Measurements from ENCODE around the gene HELZ.
"Not testable (repeated sequence)": the region's sequence is repeated elsewhere in the genome, so short reads cannot be mapped to it uniquely, and the experiment has no call there.

Gene HELZ

GRCh38 chr17:67126983-67127382, 118.0 kb downstream of the HELZ start:
- ChIA-PET POLR2A (ENCODE audit: low non-redundant PET) (no interaction called here), CTCF (interaction anchor here (0.6 to 1.0 kb wide), 3 partner anchors 10 to 29 kb away, joined by 3 to 5 read pairs (median 3); no protein-coding TSS in a partner anchor)
- no peak overlapping the region for H3K27ac ChIP-seq
- TF ChIP-seq, protein P1, sequence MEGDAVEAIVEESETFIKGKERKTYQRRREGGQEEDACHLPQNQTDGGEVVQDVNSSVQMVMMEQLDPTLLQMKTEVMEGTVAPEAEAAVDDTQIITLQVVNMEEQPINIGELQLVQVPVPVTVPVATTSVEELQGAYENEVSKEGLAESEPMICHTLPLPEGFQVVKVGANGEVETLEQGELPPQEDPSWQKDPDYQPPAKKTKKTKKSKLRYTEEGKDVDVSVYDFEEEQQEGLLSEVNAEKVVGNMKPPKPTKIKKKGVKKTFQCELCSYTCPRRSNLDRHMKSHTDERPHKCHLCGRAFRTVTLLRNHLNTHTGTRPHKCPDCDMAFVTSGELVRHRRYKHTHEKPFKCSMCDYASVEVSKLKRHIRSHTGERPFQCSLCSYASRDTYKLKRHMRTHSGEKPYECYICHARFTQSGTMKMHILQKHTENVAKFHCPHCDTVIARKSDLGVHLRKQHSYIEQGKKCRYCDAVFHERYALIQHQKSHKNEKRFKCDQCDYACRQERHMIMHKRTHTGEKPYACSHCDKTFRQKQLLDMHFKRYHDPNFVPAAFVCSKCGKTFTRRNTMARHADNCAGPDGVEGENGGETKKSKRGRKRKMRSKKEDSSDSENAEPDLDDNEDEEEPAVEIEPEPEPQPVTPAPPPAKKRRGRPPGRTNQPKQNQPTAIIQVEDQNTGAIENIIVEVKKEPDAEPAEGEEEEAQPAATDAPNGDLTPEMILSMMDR (conservative IDR thresholded peaks at IDR 0.05; ENCODE audit: low read depth) = no peak
- DNase-seq (ENCODE audit: low spot score) = no peak

DNA sequence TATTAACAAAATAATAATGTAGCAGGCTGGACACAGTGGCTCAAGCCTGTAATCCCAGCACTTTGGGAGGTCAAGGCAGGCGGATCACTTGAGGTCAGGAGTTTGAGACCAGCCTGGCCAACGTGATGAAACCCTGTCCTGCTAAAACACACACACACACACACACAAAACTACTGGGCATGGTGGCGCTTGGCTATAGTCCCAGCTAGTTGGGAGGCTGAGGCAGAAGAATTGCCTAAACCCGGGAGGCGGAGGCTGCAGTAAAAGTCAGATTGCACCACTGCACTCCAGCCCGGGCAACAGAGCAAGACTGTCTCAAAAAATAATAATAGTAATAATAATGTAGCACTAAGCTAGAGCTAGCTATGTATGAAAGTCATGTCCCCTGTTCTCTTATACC, 118.5 kb downstream of the HELZ start:
- CTCF ChIA-PET = interaction anchor here (0.6 to 1.0 kb wide), 2 partner anchors 10 to 21 kb away, joined by 3 read pairs; no protein-coding TSS in a partner anchor
- DNase-seq (ENCODE audit: low spot score); POLR2A ChIA-PET (ENCODE audit: low non-redundant PET); H3K27ac ChIP-seq: not testable (repeated sequence)

GRCh38 chr17:67125924-67126323, 119.1 kb downstream of the HELZ start:
- POLR2A ChIA-PET (ENCODE audit: low non-redundant PET) = no interaction called here

GRCh38 chr17:67125417-67125816, 119.6 kb downstream of the HELZ start:
- DNase-seq (ENCODE audit: low spot score) = no peak
- ChIA-PET CTCF (interaction anchor here (0.7 kb wide), 1 partner anchor 15 kb away, joined by 4 read pairs; no protein-coding TSS in a partner anchor), POLR2A (ENCODE audit: low non-redundant PET) (no interaction called here)
- TF ChIP-seq, protein P1 (conservative IDR thresholded peaks at IDR 0.05; ENCODE audit: low read depth) = no peak
- no peak overlapping the region for H3K27ac ChIP-seq

More at GRCh38 chr17:67125924-67126323, 119.1 kb downstream of the HELZ start:
- no peak for DNase-seq (ENCODE audit: low spot score)
- TF ChIP-seq, protein P1 (conservative IDR thresholded peaks at IDR 0.05; ENCODE audit: low read depth) = no peak
- CTCF ChIA-PET = no interaction called here
- H3K27ac ChIP-seq = no peak overlapping the region

DNA sequence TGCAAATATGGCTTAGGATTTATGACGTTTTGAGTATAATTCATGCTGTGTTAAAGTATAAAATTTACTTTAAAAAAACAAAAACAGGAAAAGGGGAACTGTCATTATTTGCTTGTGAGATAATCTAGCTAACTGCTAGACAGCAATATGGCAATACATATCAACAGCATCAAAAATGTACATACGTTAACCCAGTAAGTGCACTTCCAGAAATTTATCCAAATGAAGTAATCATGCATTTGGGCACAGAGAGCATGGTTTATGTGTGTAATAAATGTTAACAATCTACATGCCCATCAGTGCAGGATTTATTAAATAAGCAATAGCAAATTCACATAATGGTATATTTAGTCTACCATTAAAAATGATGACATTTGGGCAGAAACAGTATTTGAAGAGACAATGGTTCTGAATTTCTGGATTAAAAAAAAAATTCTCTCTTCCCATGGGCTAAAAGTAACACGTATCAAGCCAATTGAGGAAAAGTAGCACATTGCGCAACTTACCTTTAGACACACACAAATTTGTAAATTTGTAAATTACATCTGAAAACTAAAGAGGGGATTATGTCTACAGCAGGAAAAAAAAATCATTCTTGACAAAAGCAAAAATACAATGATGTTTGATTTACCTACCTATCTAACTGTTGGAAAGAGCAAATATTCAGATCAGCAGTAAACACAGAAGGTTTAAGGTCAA, 120.4 kb downstream of the HELZ start:
- CTCF ChIA-PET = interaction anchor here (0.7 kb wide), 1 partner anchor 16 kb away, joined by 4 read pairs; no protein-coding TSS in a partner anchor
- POLR2A ChIA-PET (ENCODE audit: low non-redundant PET) = no interaction called here
- TF ChIP-seq, protein P1 (conservative IDR thresholded peaks at IDR 0.05; ENCODE audit: low read depth) = no peak
- DNase-seq (ENCODE audit: low spot score) = no peak
- no peak overlapping the region for H3K27ac ChIP-seq

- H3K27ac ChIP-seq = no peak overlapping the region
- POLR2A ChIA-PET (ENCODE audit: low non-redundant PET) = no interaction called here
- DNase-seq (ENCODE audit: low spot score) = no peak
- TF ChIP-seq, protein P1 (conservative IDR thresholded peaks at IDR 0.05; ENCODE audit: low read depth) = no peak
- CTCF ChIA-PET = interaction anchor here (0.5 kb wide), 1 partner anchor 60 kb away, joined by 3 read pairs; no protein-coding TSS in a partner anchor
Observed at GRCh38 chr17:67123699-67124098, 121.3 kb downstream of the HELZ start.

- no peak for DNase-seq (ENCODE audit: low spot score)
- H3K27ac ChIP-seq = no peak overlapping the region
- ChIA-PET CTCF (no interaction called here), POLR2A (ENCODE audit: low non-redundant PET) (no interaction called here)
- TF ChIP-seq, protein P1 (conservative IDR thresholded peaks at IDR 0.05; ENCODE audit: low read depth) = no peak
Observed at GRCh38 chr17:67121316-67121891, 123.6 kb downstream of the HELZ start.
